ENCODE results near the gene MDC1.
A peak's percentile ranks its signal among the peaks of the same experiment; 100 is the strongest.

DNA sequence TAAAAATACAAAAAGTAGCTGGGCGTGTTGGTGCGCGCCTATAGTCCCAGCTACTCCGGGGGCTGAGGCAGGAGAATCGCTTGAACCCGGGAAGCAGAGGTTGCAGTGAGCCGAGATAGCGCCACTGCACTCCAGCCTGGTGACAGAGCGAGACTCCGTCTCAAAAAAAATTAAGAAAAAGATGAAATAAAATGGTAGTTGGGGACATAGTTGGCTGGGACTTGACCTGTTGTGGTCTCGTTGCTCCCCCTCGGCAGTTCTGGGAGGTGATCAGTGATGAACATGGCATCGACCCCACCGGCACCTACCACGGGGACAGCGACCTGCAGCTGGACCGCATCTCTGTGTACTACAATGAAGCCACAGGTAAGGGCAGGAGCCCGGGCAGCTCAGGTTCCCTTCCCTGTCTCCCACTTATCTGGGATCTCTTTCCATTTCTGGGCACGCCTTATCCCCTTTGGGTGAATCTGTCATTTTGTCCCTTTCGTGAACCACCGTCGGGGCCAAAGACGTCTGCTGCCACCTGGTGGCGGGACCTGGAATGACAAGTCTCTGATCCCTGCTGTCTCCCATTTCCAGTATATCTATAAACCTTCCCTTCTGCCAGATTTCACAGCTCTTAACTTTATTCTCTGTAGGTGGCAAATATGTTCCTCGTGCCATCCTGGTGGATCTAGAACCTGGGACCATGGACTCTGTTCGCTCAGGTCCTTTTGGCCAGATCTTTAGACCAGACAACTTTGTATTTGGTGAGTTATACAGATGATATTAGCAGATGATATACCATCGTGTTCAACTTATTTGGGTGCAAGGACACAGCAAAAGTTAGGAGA lies 5.4 kb upstream of the MDC1 start:
- TF ChIP-seq, protein P1, sequence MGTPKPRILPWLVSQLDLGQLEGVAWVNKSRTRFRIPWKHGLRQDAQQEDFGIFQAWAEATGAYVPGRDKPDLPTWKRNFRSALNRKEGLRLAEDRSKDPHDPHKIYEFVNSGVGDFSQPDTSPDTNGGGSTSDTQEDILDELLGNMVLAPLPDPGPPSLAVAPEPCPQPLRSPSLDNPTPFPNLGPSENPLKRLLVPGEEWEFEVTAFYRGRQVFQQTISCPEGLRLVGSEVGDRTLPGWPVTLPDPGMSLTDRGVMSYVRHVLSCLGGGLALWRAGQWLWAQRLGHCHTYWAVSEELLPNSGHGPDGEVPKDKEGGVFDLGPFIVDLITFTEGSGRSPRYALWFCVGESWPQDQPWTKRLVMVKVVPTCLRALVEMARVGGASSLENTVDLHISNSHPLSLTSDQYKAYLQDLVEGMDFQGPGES (IDR thresholded peaks at IDR 0.05; ENCODE audit: low read depth, low read length): no peak
- no peak for TF ChIP-seq MAX (IDR thresholded peaks at IDR 0.05; ENCODE audit: low read depth)
- TF ChIP-seq POLR2AphosphoS5 (IDR thresholded peaks at IDR 0.05; ENCODE audit: low read depth, low read length): peak; percentile 48; the same call in 1 of the 2 replicates
- TF ChIP-seq SMC3 (IDR thresholded peaks at IDR 0.05; ENCODE audit: low read depth, low read length): peak; percentile 67

Data from SK-N-SH (cell line).